NCI-H2029 treated with DMSO at 0.1 percent for 48 hours (cell line): ENCODE results near the gene DTX2.
"Not testable (repeated sequence)": the region's sequence is repeated elsewhere in the genome, so short reads cannot be mapped to it uniquely, and the experiment has no call there.

Source experiments
- DNase-seq: peaks from one replicate; lab custom pipeline; 2025; lab: John Stamatoyannopoulos, UW

The DTX2 gene

DNA sequence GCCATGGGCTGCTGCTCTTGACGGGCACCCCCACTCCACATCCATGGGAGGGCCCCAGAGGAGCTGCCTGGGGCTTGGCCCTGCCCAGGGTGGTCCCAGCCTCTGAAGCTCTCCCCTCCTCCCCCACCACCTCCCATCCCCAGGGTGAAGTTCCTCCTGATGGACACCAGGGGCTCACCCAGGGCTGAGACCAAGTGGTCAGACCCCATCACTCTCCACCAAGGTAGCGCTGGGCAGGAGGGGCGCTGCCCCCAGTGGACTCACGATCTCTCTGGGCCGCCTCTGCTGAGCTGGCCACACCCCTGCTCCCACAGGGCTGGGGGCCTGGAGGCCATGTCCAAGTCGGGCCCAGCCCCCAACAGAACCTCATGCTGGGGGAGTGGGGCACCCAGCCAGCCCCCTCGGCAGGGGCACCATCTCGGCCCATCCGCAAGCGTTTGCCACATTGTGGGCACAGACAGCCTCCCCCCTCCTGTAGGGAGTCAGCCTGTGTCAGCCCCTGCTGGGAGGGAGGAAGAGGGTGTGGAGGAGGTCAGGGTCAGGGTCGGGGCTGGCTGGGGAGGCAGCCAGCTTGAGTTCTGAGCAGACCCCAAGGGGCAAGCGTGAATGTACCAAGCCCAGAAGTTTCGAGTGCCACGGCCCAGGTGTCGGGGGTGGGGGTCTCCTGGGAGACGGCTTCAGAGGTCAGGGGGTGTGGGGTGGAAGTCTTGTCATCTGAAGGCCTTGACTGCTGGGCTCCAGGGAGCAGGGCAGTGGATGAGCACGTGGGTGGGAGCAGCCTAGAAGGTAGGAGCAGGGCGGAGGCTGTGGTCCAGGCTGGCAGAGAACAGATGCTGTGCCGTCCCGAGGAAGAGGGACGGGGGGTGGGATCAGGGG lies 51.7 kb downstream of the DTX2 start:
- no peak for DNase-seq

GRCh38 chr7:76513817-76514799 lies 52.6 kb downstream of the DTX2 start:
- DNase-seq, result no peak

DNA sequence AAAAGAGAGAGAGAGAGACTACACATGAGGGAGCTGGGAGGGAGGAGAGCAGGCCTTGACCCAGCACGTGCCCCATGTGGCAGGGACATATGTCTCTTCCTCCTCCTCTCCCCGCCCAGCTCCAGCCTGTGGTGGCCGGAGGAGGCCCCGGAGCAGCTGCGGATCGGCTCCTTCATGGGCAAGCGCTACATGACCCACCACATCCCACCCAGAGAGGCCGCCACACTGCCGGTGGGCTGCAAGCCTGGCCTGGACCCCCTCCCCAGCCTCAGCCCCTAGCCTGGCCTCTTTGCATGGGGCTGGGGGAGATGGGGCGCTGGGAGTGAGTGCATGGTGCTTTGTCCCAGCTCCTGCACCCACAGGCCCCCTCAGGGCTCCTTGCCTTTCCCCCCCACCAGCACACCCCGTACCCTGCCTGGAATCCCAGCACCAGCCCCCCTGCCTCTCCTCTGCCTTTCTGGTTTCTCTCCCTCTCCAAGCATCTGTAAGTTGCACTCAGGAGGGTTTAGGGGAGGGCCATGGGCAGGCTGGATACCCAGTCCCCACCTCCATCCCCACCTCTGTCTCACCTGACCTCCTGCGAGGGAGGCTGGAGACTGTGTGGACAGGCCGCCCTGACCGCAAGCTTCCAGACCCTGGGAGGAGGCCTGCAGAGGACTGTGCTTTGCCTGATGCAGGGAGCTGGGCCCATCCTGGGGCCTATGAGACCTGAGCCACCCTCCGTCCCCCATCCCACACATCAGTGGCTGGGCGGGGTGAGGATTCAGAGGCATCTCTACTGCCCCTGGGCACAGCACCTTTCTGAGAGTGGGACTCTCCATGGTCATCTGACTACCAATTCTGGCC lies 53.6 kb downstream of the DTX2 start:
- no peak for DNase-seq

DNA sequence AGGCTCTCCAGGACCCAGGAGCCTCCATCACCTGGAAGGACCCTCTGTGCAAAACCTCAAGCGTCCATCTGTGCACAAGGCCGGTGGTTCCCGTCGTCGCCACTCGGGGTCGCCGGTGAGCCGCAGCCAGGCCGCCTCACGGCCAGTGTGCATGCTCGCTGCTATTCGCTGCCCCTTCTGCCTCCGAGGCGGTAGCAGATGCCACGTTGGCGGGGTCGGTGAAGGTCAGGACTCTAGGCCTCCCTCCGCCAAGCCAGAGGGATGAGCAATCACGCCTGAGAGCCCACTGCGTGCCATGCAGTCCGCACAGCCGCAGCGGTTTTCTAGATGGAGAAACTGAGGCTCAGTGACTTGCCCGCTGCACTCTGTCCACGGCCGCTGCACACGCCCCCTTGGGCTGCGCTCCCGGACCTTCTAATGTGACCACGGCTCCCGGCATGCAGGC lies 54.5 kb downstream of the DTX2 start:
- DNase-seq, result peak; percentile 1

DNA sequence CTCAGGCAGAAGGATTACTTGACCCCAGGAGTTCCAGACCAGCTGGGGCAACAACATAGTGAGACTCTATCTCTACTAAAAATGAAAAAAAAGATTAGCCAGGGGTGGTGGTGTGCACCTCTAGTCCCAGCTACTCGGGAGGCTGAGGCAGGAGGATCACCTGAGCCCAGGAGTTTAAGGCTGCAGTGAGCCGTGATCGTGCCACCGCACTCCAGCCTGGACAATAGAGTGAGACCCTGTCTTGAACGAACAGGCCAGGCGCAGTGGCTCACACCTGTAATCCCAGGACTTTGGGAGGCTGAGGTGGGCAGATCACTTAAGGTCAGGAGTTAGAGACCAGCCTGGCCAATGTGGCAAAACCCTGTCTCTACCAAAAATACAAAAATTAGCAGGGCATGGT lies 55.4 kb downstream of the DTX2 start:
- not testable (repeated sequence) for DNase-seq

DNA sequence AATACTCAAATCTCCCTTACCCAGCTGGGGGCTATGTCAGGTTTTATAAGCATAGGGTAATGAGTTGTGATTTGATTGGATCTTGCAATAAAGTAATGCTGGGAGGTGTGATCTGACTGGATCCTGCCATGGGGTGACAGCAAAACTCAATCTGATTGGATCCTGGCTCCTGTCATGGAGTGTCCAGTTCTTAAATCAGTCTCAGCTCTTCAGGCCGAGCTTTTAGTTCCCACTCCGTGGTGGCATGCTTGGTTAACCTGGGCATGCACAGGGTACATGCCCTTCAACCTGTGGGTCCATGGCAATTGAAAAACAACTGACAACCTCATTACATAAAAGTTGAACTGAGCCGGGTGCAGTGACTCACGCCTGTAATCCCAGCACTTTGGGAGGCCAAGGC lies 64.7 kb downstream of the DTX2 start:
- DNase-seq, result not testable (repeated sequence)

- DNase-seq, result not testable (repeated sequence)
Observed at GRCh38 chr7:76531643-76532042, 70.1 kb downstream of the DTX2 start.

DNA sequence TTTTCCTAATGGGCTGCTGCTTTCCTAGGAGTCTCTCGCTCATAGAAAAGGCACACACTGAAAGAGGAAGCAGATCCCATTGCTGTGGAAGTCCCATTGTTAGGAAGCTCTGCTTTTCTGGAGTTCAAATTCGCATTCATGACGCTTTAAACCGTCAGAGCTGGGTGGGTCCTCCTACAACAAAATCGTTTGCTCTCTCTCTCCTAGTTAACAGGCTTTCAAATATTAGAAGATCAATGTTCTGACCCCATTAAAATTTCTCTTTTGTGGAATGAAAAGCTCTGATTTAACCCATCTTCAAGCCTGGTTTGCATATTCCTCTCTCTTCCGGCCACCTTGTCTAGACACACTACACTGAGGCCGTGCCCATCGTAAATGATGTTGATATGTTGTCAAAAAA lies 81.7 kb downstream of the DTX2 start, which contains the start of gene SPDYE16:
Gene SPDYE16 (minus strand): TSS at position 101 of the 400 bp plus-strand sequence. CDS start 1,838 bp downstream, outside the sequence.
- DNase-seq, result not testable (repeated sequence)

- DNase-seq, result peak; percentile 50
Observed at GRCh38 chr7:76549025-76549854, 87.7 kb downstream of the DTX2 start.

- not testable (repeated sequence) for DNase-seq
Observed at GRCh38 chr7:76549855-76550248, 88.3 kb downstream of the DTX2 start.

DNA sequence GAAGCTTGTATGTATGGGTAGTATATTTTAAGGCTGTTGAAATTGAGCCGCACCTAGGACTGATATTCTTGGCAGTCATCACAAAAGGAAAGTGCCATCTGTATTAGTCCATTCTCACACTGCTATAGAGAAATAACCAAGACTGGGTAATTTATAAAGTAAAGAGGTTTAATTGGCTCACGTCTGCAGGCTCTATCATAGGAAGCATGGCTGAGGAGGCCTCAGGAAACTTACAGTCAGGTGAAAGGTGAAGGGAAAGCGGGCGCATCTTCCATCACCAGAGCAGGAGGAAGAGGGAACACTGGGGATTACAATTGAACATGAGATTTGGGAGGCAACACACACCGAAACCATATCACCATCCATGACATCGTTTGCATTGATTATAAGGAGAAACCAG lies 90.5 kb downstream of the DTX2 start:
- DNase-seq, result not testable (repeated sequence)
